ENCODE data around the gene KCNK7. TPM values are rescaled to one million over a fixed set of nuclear protein-coding genes. Genes with fewer than 3 reads are reported as not detected.

KCNK7 gene
- total RNA-seq, 1 experiment from 2014 or later = 1.8 TPM

- Histone ChIP-seq H4K91ac (ENCODE audit: insufficient read length, low read depth, low read length) (no peak overlapping the region), H3K14ac (ENCODE audit: insufficient read depth, low read length) (no peak overlapping the region), H2AK5ac (ENCODE audit: insufficient read length, low read length) (no peak overlapping the region), H4K8ac (replicated peaks; ENCODE audit: insufficient read length, low read depth, low read length) (no peak overlapping the region), H4K5ac (ENCODE audit: insufficient read length, low read depth, low read length) (no peak overlapping the region), H2AFZ (ENCODE audit: low read length) (no peak overlapping the region), H3K79me1 (ENCODE audit: insufficient read depth, low read depth, low read length, poor library complexity, severe bottlenecking) (no peaks in the 10 kb centered on the region), H3K9me3 (ENCODE audit: control insufficient read depth, low read depth, low read length) (no peaks in the 10 kb centered on the region), H3K79me2 (ENCODE audit: insufficient read depth, low read length) (no peaks in the 10 kb centered on the region), H4K20me1 (ENCODE audit: control insufficient read depth, insufficient read depth, insufficient read length) (no peaks in the 10 kb centered on the region), H3K27me3 (ENCODE audit: insufficient read depth, low read length) (peaks cover 8% of the 10 kb centered on the region; the same call in 1 of the 2 replicates), H2BK15ac (ENCODE audit: low read depth, low read length) (no peak overlapping the region), H2BK120ac (ENCODE audit: low read depth, low read length, poor library complexity, severe bottlenecking) (no peak overlapping the region), H3K4me2 (ENCODE audit: insufficient read depth, insufficient read length, low read length) (no peak overlapping the region), H2BK12ac (ENCODE audit: insufficient read length, low read depth, low read length) (no peak overlapping the region), H3T11ph (ENCODE audit: low read length) (no peak overlapping the region), H3K23me2 (ENCODE audit: insufficient read length, low read depth, low read length, poor library complexity, severe bottlenecking) (peaks cover 8% of the 10 kb centered on the region), H2BK5ac (ENCODE audit: insufficient read length, low read length) (no peak overlapping the region), H2BK20ac (ENCODE audit: low read depth, low read length, poor library complexity, severe bottlenecking) (no peak overlapping the region), H3K9ac (ENCODE audit: extremely low read depth, insufficient read length, low read length) (no peak overlapping the region), H3K23ac (ENCODE audit: insufficient read length, low read depth, low read length) (no peak overlapping the region), H3K27ac (ENCODE audit: insufficient read length, low read depth, low read length) (no peak overlapping the region), H3K56ac (ENCODE audit: insufficient read length, low read depth, low read length) (no peak overlapping the region), H3K18ac (ENCODE audit: insufficient read length, low read depth, low read length) (no peak overlapping the region), H3K4me1 (ENCODE audit: insufficient read depth, low read length) (no peaks in the 10 kb centered on the region), H3K4ac (ENCODE audit: low read depth, low read length) (no peak overlapping the region)
- H3K27ac Mint-ChIP-seq = no peak overlapping the region
- H3K36me3 Mint-ChIP-seq (ENCODE audit: insufficient read depth in 1 of 3, low read depth in 3 of 3) = peaks cover 0 to 7% (median 4%) of the 10 kb centered on the region in 3 experiments; a peak in 3 of 7 replicates
- H3K4me3 Mint-ChIP-seq = no peak overlapping the region; a peak in 1 of 5 replicates
- peaks cover 18 to 31% of the 10 kb centered on the region in 2 experiments for H3K4me1 Mint-ChIP-seq
- H3K27me3 Mint-ChIP-seq (ENCODE audit: low read depth) = peaks cover 31% of the 10 kb centered on the region
- H3K9me3 Mint-ChIP-seq = no peaks in the 10 kb centered on the region
- DNase-seq = no peak
- WGBS (ENCODE audit: extremely low coverage, insufficient read length, low lambda C conversion rate) = no CpG with 5 or more reads among the region's 7 CpGs
- no peak for TF ChIP-seq CTCF (conservative IDR thresholded peaks at IDR 0.05)
Observed at GRCh38 chr11:65578134-65578533, 17.5 kb downstream of the KCNK7 start.
